SIG-M5 (cell line): ENCODE data around the gene MN1.

Source experiments
- DNase-seq: peaks from one replicate; lab custom pipeline; 2025; lab: John Stamatoyannopoulos, UW

MN1 gene

DNA sequence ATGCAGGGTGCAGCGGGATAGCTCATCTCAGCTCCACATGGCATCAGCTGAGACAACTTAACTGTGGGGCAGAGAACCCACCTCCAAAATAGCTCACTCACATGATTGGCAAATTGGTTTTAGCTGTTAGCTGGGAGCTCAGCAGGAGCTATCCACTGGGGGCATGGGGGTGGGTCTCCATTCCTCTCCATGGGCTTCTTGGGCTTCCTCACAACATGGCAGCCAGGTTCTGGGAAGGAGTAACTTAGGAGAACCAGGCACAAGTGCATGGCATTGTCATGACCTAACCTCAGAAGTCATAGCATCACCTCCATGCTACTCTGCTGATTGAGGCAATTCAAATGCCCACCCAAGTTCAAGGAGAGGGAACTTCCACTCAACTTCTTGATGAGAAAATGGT lies 85.5 kb downstream of the MN1 start:
- no peak for DNase-seq

GRCh38 chr22:27715106-27715505 lies 86.5 kb downstream of the MN1 start:
- DNase-seq, result no peak

GRCh38 chr22:27714068-27714467 lies 87.5 kb downstream of the MN1 start:
- no peak for DNase-seq

GRCh38 chr22:27713461-27713860 lies 88.1 kb downstream of the MN1 start:
- no peak for DNase-seq

GRCh38 chr22:27711756-27712155 lies 89.8 kb downstream of the MN1 start:
- no peak for DNase-seq

- DNase-seq, result no peak
Observed at GRCh38 chr22:27711012-27711411, 90.5 kb downstream of the MN1 start.

DNA sequence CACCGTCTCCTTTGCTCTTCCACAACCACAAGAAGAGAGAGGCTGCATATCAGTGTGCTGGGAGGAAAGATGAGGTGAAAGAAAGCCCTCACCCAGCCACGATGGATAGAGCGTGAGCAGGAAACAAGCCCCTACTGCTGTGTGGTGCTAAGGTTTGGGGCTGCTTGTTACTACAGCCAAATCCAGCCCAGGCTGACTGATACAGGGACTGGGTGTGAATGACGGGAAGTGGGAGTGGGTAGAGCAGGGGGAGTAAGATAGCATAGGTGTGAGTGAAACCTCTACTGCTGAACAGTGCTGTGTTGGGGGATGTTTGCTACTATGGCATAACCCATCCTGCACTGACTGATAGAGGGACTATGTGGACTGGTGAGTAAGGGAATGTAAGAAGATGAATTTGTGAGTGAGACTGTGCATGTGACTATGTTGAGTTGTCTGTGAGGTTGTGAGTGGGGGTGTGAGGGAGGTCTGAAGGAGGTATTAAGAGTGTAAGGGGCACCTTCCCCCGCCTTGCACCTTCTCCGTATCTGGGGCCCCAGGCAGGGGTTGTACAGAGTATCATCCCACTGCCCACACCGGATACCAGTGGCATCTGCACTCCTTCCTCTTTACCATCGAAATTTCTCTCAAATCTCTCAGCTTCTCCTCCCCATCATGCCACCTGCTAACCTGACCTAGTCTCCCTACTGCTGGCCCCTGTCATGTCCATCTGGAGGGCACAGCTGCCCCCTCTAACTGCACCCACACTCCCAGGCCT lies 91.5 kb downstream of the MN1 start:
- DNase-seq, result no peak

DNA sequence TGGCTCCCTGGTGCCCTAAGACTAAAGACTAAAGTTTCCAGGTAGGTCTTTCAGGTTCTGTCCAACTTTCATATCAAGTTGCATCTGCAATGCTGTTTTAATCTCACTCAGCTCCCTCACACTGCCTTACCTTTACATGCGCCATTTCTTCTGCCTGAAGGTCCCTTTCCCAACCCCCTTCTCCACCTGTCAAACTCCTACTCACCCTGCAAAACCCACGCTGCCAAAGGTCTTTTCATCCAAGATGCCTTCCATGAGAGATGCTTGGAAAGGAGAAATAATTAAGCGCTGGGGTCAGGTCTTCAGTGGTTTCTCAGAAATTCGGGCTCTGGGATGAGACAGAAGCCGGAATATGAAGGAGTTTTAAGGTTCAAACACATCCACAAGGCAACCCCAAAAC lies 95.1 kb downstream of the MN1 start:
- no peak for DNase-seq

DNA sequence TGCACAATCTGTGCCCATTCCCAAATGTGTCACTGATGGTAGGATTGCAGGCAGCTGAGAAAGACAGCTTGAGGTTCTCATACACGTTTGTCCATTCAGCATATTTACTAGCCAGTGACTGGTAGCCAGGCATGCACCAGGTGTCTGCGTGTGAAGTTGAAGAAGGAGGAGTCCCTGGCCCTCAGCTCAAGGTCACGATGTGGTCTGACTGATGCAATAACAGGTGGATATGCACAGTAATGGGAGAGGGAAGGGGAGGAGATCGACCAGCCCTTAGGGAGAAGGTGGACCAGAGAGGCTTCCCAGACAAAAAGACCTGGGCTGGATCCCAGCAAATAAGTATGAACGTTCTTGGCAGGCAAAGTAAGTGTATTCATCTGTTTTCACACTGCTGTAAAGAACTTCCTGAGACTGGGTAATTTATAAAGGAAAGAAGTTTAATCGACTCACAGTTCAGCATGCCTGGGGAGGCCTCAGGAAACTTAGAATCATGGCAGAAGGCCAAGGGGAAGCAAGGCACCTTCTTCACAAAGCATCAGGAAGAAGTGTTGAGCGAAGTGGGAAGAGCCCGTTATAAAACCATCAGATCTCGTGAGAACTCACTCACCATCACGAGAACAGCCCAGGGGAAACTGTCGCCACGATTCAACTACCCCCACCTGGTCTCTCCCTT lies 96.0 kb downstream of the MN1 start:
- DNase-seq, result no peak

- DNase-seq, result no peak
Observed at GRCh38 chr22:27704581-27704980, 97.0 kb downstream of the MN1 start.

DNA sequence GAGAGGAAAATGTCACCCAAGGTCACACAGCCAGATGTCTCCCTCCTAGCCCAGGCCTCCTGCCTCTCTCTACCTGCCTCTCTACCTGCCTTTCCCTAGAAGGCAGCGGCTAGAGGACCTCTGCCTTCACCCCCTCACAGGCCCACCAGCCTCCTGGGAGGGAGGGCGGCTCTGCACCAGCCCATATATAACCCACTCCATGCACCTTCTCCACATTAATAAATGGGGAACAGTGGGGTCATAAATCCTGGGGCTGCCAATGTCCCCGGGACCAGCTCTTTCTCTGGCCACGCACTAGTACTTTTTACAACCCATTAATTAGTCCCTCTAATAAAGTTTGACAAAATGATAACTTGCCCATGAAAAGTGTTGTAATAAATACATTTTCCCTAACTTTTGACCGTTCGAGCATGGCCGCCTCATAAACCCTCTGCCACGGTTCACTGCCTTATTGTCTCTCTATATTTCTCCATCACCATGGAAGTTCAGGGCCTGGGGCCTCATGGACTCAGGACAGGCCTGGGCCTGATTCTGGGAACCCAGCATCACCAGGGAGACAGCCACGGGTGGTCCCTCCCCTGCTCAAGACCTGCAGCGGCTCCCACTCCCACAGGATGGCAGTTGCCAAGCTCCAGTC lies 102.1 kb downstream of the MN1 start:
- no peak for DNase-seq

DNA sequence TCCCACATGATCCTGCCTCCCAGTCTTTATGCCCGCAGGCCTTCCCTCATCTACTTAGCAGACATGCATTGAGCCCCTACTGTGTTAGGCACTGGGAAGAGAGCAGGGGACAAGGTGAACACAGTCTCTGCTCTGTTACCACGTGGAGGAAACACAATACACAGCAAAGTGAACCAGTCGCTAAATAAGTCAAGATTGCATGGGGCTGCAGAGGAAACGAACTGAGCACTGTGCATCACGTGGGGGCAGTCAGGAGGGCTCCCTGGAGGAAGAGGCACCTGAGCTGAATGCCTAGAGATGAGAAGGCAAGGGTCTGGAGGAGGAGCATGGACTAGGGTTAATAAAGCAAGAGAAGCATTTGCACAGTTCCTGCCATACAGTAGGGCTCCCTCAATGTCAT lies 102.7 kb downstream of the MN1 start:
- no peak for DNase-seq
